ENCODE results near the gene TANGO6.

DNA sequence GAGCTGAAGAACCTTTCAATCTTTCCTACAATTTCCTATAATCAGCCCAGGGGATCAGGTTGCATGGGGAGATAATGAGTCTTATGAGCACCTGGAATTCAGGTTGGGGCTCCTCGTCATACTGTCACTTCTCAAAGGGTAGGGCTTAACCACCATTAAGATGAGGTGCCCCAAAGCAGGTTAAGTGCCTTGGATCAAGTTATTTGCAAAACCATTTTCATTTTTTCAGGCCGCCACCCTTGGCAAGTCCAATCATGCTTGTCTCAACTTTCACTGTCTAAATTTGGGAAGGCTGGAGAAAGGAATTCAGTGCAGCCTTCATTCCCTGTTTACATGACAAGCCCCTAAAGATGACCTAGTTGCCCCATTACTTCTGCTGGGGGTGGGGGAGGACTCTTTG, 44.9 kb upstream of the TANGO6 start:
- TF ChIP-seq, protein P1, sequence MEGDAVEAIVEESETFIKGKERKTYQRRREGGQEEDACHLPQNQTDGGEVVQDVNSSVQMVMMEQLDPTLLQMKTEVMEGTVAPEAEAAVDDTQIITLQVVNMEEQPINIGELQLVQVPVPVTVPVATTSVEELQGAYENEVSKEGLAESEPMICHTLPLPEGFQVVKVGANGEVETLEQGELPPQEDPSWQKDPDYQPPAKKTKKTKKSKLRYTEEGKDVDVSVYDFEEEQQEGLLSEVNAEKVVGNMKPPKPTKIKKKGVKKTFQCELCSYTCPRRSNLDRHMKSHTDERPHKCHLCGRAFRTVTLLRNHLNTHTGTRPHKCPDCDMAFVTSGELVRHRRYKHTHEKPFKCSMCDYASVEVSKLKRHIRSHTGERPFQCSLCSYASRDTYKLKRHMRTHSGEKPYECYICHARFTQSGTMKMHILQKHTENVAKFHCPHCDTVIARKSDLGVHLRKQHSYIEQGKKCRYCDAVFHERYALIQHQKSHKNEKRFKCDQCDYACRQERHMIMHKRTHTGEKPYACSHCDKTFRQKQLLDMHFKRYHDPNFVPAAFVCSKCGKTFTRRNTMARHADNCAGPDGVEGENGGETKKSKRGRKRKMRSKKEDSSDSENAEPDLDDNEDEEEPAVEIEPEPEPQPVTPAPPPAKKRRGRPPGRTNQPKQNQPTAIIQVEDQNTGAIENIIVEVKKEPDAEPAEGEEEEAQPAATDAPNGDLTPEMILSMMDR (IDR thresholded peaks at IDR 0.05): no peak
- no peak for TF ChIP-seq ZFX (IDR thresholded peaks at IDR 0.05; ENCODE audit: borderline replicate concordance)
